ENCODE data around the gene DEFB131A.
"Not testable (repeated sequence)": the region's sequence is repeated elsewhere in the genome, so short reads cannot be mapped to it uniquely, and the experiment has no call there.

DNA sequence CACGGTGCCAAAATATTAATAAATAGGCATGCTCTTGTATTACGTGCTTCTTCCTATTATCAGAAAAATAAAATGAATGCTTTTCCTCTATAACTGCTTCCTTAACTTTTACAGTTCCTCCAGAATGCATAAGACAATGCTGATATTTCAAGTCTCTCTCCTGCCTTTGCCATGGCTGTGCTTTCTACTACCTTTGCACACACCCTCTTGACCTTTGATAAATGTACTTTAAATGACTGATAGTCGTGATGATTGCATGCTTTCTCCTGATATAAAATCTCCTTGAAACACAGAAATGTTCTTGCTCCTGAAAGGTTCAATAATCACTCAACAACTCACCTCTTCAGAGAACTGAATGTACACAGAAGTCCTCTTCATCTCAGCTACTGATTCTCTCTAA is at the start of gene DEFB131A:
- not testable (repeated sequence) for TF ChIP-seq POLR2A (IDR thresholded peaks at IDR 0.05; ENCODE audit: low read length); GATA1 (IDR thresholded peaks at IDR 0.05; ENCODE audit: low read depth, low read length)

All from erythroblast (primary cell).